ENCODE data around the gene ELF4. TPM values are rescaled to one million over a fixed set of nuclear protein-coding genes. Genes with fewer than 3 reads are reported as not detected.
"Not testable (repeated sequence)": the region's sequence is repeated elsewhere in the genome, so short reads cannot be mapped to it uniquely, and the experiment has no call there.

Gene ELF4
- total RNA-seq, 4 donors from 2014 or later, result 4.5 to 9.5 (median 7.5) TPM

GRCh38 chrX:130117166-130117565 lies 6.9 kb upstream of the ELF4 start:
- Histone ChIP-seq H3K36me3 (no peaks in the 10 kb centered on the region), H3K9me3 (no peaks in the 10 kb centered on the region), H3K27ac (no peak overlapping the region), H3K27me3 (no peaks in the 10 kb centered on the region), H3K4me3 (no peak overlapping the region), H3K4me1 (peaks cover 0 to 22% (median 0%) of the 10 kb centered on the region in 3 donors)
- ATAC-seq, result no peak
- WGBS, 2 donors (ENCODE audit: low coverage in 1 of 2), result 90% methylated on average over 2 of the region's 7 CpGs; no CpG with 5 or more reads in 1 of the 2 donors
- TF ChIP-seq POLR2AphosphoS5 (IDR thresholded peaks at IDR 0.05), result no peak
- TF ChIP-seq POLR2A (IDR thresholded peaks at IDR 0.05), result no peak
- TF ChIP-seq CTCF (IDR thresholded peaks at IDR 0.05), result no peak
- TF ChIP-seq EP300 (IDR thresholded peaks at IDR 0.05), result no peak

GRCh38 chrX:130115119-130115885 lies 5.0 kb upstream of the ELF4 start:
- not testable (repeated sequence) for H3K9me3 ChIP-seq, H3K36me3 ChIP-seq, ATAC-seq, H3K27me3 ChIP-seq, H3K27ac ChIP-seq, H3K4me3 ChIP-seq
- WGBS, 2 donors (ENCODE audit: low coverage in 1 of 2), result 83 to 89% methylated on average over 1 to 2 of the region's 10 CpGs
- peaks cover 0 to 11% (median 0%) of the 10 kb centered on the region in 3 donors for H3K4me1 ChIP-seq

GRCh38 chrX:130114141-130114588 lies 3.9 kb upstream of the ELF4 start:
- Histone ChIP-seq H3K27me3 (no peaks in the 10 kb centered on the region), H3K36me3 (no peaks in the 10 kb centered on the region), H3K27ac (no peak overlapping the region), H3K4me1 (peaks cover 0 to 9% (median 0%) of the 10 kb centered on the region in 3 donors), H3K9me3 (no peaks in the 10 kb centered on the region), H3K4me3 (no peak overlapping the region)
- no peak for ATAC-seq
- 45 to 80% methylated on average over 2 to 4 of the region's 9 CpGs for WGBS, 2 donors (ENCODE audit: low coverage in 1 of 2)
- TF ChIP-seq CTCF (IDR thresholded peaks at IDR 0.05), result no peak
- TF ChIP-seq POLR2AphosphoS5 (IDR thresholded peaks at IDR 0.05), result no peak
- no peak for TF ChIP-seq POLR2A (IDR thresholded peaks at IDR 0.05)
- no peak for TF ChIP-seq EP300 (IDR thresholded peaks at IDR 0.05)

- Histone ChIP-seq H3K27me3 (no peaks in the 10 kb centered on the region), H3K9me3 (no peaks in the 10 kb centered on the region), H3K4me1 (peaks cover 0 to 20% (median 0%) of the 10 kb centered on the region in 3 donors), H3K36me3 (no peaks in the 10 kb centered on the region), H3K27ac (peak overlapping the region in 3 of 4 donors; percentile 81 to 84 (median 83)), H3K4me3 (peak overlapping the region; percentile 72 to 95)
- no peak for ATAC-seq
- TF ChIP-seq POLR2A (IDR thresholded peaks at IDR 0.05), result no peak
- TF ChIP-seq EP300 (IDR thresholded peaks at IDR 0.05), result no peak
- TF ChIP-seq CTCF (IDR thresholded peaks at IDR 0.05), result no peak
- 83 to 100% methylated on average over 1 to 2 of the region's 43 CpGs for WGBS, 2 donors (ENCODE audit: low coverage in 1 of 2)
These were observed 1.2 kb upstream of the ELF4 start for GRCh38 chrX:130111220-130112154.

Data from gastroesophageal sphincter (tissue), 4 donors.